PC-3 (cell line): Measurements from ENCODE around the gene GPR89B. TPM values are rescaled to one million over a fixed set of nuclear protein-coding genes. Genes with fewer than 3 reads are reported as not detected.
"Not testable (repeated sequence)": the region's sequence is repeated elsewhere in the genome, so short reads cannot be mapped to it uniquely, and the experiment has no call there.

Source experiments
- ATAC-seq: fragments of 200-7000 bp; cut with Tn5 transposase; 2 replicates; pipeline ENCODE4 v1.9.1; 2020; ENCODE audit warnings: mild to moderate bottlenecking, moderate library complexity
- BruUV-seq: library from RNA; stranded (reverse); fragments of 400-500 nt; replicated peaks from 2 replicates; lab custom pipeline; 2021; lab: Mats Ljungman, UMichigan
- CTCF ChIA-PET: fragments of 300-600 bp; sonication (Branson Sonifier 250); formaldehyde crosslinking; loops from one replicate; lab custom pipeline; 2022; ENCODE audit warnings: antibody characterized with exemption; lab: Charles Lee
- POLR2A ChIA-PET: fragments of 300-600 bp; sonication (Branson Sonifier 250); formaldehyde crosslinking; loops from one replicate; lab custom pipeline; 2022; ENCODE audit warnings: antibody characterized with exemption; ENCODE audit not compliant: unreplicated experiment; lab: Charles Lee
- DNase-seq: peaks from one replicate; pipeline ENCODE4 v3.0.0-alpha.2; 2015
- H2AFZ ChIP-seq: fragments of 300-600 bp; sonication (generic); 2 replicates; pipeline ENCODE4 v1.6.0; 2016; ENCODE audit warnings: antibody characterized with exemption, low read length
- H3F3A ChIP-seq: fragments of 300-600 bp; sonication (generic); one replicate; pipeline ENCODE4 v1.6.0; 2017; ENCODE audit warnings: antibody characterized with exemption, low read length, control low read depth, mild to moderate bottlenecking; ENCODE audit not compliant: unreplicated experiment
- H3K27ac ChIP-seq: fragments of 300-600 bp; sonication (generic); 2 replicates; pipeline ENCODE4 v1.5.1; 2016; ENCODE audit warnings: mild to moderate bottlenecking, low read length
- H3K27me3 ChIP-seq: fragments of 300-600 bp; sonication (generic); 2 replicates; pipeline ENCODE4 v1.6.1; 2016; ENCODE audit warnings: low read length, mixed read lengths
- H3K36me3 ChIP-seq: fragments of 300-600 bp; sonication (generic); 2 replicates; pipeline ENCODE4 v1.6.1; 2016; ENCODE audit warnings: low read depth, mixed run types, low read length, mixed read lengths
- H3K4me1 ChIP-seq: fragments of 300-600 bp; sonication (generic); 2 replicates; pipeline ENCODE4 v1.5.1; 2016; ENCODE audit warnings: low read length; ENCODE audit not compliant: insufficient read depth
- H3K4me2 ChIP-seq: fragments of 300-600 bp; sonication (generic); 2 replicates; pipeline ENCODE4 v1.6.0; 2016; ENCODE audit warnings: low read length
- H3K4me3 ChIP-seq: fragments of 300-600 bp; sonication (generic); 2 replicates; pipeline ENCODE4 v1.5.1; 2016; ENCODE audit warnings: mild to moderate bottlenecking, low read length, mixed read lengths
- H3K79me2 ChIP-seq: fragments of 300-600 bp; sonication (generic); 2 replicates; pipeline ENCODE4 v1.6.1; 2017; ENCODE audit warnings: low read length, mixed read lengths
- H3K9ac ChIP-seq: fragments of 300-600 bp; sonication (generic); 2 replicates; pipeline ENCODE4 v1.6.0; 2016; ENCODE audit warnings: mild to moderate bottlenecking, low read length
- H3K9me2 ChIP-seq: fragments of 300-600 bp; sonication (generic); replicated peaks from 2 replicates; pipeline ENCODE4 v1.6.1; 2016; ENCODE audit warnings: mixed run types, low read length, mixed read lengths
- H3K9me3 ChIP-seq: fragments of 300-600 bp; sonication (generic); 2 replicates; pipeline ENCODE4 v1.6.1; 2016; ENCODE audit warnings: low read length, mixed read lengths
- H4K20me1 ChIP-seq: fragments of 300-600 bp; sonication (generic); 2 replicates; pipeline ENCODE4 v1.6.1; 2016; ENCODE audit warnings: low read length, mixed read lengths
- EZH2phosphoT487 ChIP-seq: fragments of 300-600 bp; sonication (generic); IDR thresholded peaks from 2 replicates; pipeline ENCODE4 v1.6.1; 2018; ENCODE audit warnings: mild to moderate bottlenecking, antibody characterized with exemption, low read length, borderline replicate concordance
- intact Hi-C: fragments of 100-400 bp; cut with micrococcal nuclease; formaldehyde crosslinking; loops from 2 replicates; pipeline ENCODE4 v1.9.0; 2023
- total RNA-seq: library from RNA; depleted of rRNA; stranded (reverse); fragments of >200 nt; gene quantifications from 2 replicates; pipeline ENCODE4 v1.2.3, GENCODE V29; 2014

The GPR89B gene
- total RNA-seq, 1 experiment from 2014 or later = 23.4 TPM

DNA sequence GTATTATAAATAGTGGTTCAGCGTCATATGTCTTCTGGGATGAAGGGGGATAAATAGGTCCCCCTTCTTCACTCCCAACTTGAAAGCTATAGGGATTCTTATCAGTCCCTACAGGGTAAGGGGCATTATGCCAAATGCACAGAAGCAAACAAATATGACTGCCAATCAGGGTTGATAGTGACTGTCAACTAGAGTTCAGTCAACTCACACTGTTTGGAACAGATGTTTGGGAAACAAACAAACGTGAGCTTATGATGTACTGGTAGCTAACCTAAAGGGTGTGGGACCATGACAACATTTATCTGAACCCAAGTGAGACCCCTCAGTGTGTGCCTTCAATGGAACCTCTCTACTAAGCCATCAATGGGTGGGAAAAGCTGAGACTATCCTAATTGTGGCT, 67.9 kb downstream of the GPR89B start:
- H3K9ac ChIP-seq, H3K4me1 ChIP-seq, CTCF ChIA-PET, H3F3A ChIP-seq, H2AFZ ChIP-seq, H3K27ac ChIP-seq, H3K4me3 ChIP-seq, DNase-seq, H3K27me3 ChIP-seq, intact Hi-C loops, H4K20me1 ChIP-seq, H3K9me3 ChIP-seq, H3K79me2 ChIP-seq, H3K4me2 ChIP-seq, BruUV-seq, POLR2A ChIA-PET, H3K36me3 ChIP-seq, H3K9me2 ChIP-seq, ATAC-seq: not testable (repeated sequence)

DNA sequence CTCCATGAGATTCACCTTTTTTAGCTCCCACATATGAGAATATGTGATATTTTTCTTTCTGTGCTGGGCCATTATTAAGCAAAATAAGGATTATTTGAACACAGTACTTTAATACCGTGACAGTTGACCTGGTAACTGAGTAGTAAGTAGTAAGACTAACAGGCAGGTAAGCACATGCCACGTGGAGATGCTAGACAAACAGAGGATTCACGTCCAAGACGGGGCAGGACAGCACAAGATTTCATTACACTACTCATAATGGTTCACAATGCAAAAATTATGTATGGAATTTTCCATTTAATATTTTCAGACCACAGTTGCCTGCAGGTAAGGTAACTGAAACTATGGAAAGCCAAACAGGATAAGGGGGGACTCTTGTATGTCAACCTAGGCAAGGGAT, 79.5 kb downstream of the GPR89B start:
- ATAC-seq, H3K36me3 ChIP-seq, H3K4me3 ChIP-seq, BruUV-seq, POLR2A ChIA-PET, H3K9me3 ChIP-seq, H3K27me3 ChIP-seq, H3K9me2 ChIP-seq, H4K20me1 ChIP-seq, DNase-seq, intact Hi-C loops, H3K9ac ChIP-seq, H3K4me1 ChIP-seq, CTCF ChIA-PET, H3K27ac ChIP-seq, H2AFZ ChIP-seq, H3K79me2 ChIP-seq, H3F3A ChIP-seq, H3K4me2 ChIP-seq: not testable (repeated sequence)

DNA sequence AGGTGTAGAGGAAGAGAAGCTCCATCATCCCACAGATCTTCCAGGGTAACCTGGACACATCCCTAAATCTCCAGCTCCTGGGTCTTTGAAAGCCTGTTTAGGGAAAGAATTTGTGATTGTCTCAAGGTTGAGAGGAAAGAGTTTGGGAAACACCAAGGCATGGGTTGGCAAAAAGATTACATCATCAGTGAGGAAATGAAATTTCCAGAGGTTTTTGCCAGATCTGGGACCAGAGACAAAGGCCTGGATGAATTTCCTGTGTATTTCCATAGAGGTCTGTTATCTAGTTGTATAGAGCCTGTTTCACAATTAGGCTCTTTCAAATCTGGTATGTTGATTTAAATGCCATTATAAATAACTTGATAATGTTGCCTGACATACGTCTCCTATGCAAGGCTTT, 82.3 kb downstream of the GPR89B start:
- H2AFZ ChIP-seq = no peak overlapping the region
- no peaks in the 10 kb centered on the region for H3K9me2 ChIP-seq
- no peak for TF ChIP-seq EZH2phosphoT487
- no peaks in the 10 kb centered on the region for H3K79me2 ChIP-seq
- no peaks in the 10 kb centered on the region for H3K4me1 ChIP-seq
- no peaks in the 10 kb centered on the region for H3K9me3 ChIP-seq
- H3K27me3 ChIP-seq = no peaks in the 10 kb centered on the region
- H3K36me3 ChIP-seq = no peaks in the 10 kb centered on the region
- no peaks in the 10 kb centered on the region for H3F3A ChIP-seq
- no peak overlapping the region for H3K4me3 ChIP-seq
- no peaks in the 10 kb centered on the region for H4K20me1 ChIP-seq
- intact Hi-C loops = no loop called here
- BruUV-seq = no TSS peak
- POLR2A ChIA-PET = no interaction called here
- DNase-seq (no peak), ATAC-seq (no peak)
- no peak overlapping the region for H3K9ac ChIP-seq
- H3K27ac ChIP-seq = no peak overlapping the region
- no peak overlapping the region for H3K4me2 ChIP-seq
- CTCF ChIA-PET = no interaction called here

DNA sequence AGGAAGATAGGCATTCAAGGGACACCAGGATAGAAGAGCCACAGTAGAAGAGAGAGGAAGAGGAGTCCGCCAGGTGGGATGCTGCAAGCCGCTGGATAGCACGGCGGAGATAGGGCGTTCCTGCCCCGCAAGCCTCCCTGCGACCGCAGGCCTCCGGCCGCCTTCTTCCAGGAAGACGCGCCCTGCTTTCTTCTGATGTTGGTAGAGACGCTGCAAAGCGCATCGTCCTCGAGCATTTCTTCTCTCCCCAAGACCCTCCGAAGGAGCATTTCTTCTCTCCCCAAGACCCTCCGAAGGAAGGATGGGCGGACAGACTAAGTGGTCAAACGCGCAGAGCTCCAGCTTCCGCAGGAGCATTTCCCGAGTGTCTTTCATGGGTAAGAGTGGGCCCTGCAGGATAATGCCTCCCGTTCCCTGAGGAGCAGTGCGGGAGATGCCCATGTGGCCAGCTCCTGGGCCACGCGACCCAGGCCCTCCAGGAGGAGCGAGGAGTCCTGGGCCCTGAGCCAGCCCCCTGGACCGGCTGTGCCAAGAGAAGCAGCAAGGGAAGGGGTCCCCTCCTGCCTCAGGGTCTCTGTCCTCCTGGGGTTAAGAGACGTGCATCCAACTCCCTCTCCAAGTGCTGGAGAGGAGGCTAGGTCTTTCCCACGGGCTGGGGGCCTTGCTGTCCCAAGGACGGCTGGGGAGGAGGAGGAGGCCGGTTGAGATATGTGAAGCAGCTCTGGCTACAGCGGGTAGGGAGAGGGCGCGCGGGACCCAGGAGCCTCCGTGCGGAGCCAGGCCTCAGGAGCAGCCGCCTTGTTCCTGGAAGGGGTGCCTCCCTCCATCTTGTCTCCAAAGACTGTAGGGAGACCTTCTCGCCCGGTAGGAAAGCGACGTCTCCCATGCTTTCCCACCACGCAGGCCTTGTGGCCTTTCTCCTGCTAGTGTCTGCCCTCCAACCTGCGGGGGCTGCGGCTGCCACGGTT, 85.2 kb downstream of the GPR89B start:
- H3K27me3 ChIP-seq, H3K4me1 ChIP-seq, BruUV-seq, ATAC-seq, H3K27ac ChIP-seq, H2AFZ ChIP-seq, H3F3A ChIP-seq, H3K9me2 ChIP-seq, H3K9ac ChIP-seq, intact Hi-C loops, H3K4me2 ChIP-seq, H4K20me1 ChIP-seq, DNase-seq, H3K36me3 ChIP-seq, CTCF ChIA-PET, H3K4me3 ChIP-seq, H3K9me3 ChIP-seq, H3K79me2 ChIP-seq, POLR2A ChIA-PET: not testable (repeated sequence)

DNA sequence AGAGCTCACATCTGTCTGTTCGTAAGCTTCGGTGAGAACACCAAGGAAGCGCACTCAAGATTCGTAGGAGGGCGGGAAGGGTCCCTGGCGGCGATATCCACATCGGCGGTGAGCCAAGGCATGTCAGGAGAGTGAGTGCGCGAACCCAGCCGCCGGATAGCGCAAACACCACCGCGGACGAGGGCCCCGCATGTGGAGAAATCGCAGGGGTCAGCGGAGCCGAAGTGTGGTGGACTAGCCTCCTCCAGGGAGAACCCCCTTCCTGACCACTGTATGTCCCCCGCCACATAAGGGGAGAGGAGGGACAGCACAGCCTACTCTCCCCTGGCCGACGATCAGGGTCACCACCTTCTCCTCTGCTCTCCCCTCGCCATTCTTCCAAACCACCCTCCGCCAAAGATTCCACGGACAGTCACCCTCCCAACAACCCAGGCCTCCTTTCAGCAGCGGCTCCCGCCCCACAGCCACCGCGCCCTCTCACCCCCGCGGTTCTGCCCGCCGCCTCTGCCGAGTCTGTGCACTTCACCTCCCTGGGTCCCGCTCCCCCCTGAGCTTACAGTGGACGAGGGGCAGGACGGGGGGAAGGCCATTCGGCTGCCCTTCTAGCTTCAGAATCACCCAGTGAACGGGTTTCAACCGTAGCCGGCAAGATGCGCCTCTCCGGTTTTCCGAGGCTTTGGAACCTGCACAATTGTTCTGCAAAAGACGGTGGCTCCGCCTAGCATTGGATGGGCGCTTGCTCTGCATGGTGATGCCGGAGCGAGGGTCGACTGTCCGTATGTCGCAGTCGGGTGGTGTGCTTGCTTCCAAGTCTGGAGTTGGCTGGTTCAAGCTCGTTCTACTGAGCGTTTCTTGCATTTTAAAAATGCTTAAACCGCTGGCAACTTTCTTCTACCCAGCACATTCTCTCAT, 86.3 kb downstream of the GPR89B start:
- H3K36me3 ChIP-seq, H3K9me2 ChIP-seq, H3K4me3 ChIP-seq, H3K27me3 ChIP-seq, DNase-seq, H2AFZ ChIP-seq, H3K27ac ChIP-seq, ATAC-seq, H3K9me3 ChIP-seq, POLR2A ChIA-PET, H3K9ac ChIP-seq, H3K4me1 ChIP-seq, intact Hi-C loops, H3K4me2 ChIP-seq, H3K79me2 ChIP-seq, BruUV-seq, H3F3A ChIP-seq, H4K20me1 ChIP-seq, CTCF ChIA-PET: not testable (repeated sequence)

DNA sequence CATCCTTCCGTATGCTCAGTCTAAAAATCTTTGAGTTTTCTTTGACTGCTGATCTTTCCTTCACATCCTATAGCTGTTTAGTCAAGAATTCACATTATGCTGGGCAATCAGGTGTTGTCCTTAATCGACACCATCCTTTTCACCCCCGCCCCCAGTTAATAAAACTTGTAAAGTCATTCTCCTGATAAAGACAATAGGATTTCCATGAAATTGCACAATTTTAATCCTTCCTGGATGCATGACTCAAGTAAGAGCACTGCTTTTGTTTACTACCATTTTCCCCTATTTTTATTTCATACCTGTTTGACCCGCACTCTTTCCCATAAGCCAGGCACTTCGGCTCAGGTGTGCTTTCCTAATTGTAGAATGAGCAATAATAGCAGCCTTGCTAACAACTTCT, 96.7 kb downstream of the GPR89B start:
- H3K27ac ChIP-seq, H3K36me3 ChIP-seq, DNase-seq, H3K9ac ChIP-seq, BruUV-seq, H3K4me1 ChIP-seq, H3K4me2 ChIP-seq, H2AFZ ChIP-seq, H3K27me3 ChIP-seq, H3K9me3 ChIP-seq, H3K79me2 ChIP-seq, H3K9me2 ChIP-seq, H3F3A ChIP-seq, intact Hi-C loops, CTCF ChIA-PET, H4K20me1 ChIP-seq, ATAC-seq, POLR2A ChIA-PET, H3K4me3 ChIP-seq: not testable (repeated sequence)
